ENCODE measurements around the gene NEURL1.

Gene NEURL1

GRCh38 chr10:103616705-103617601, 123.4 kb downstream of the NEURL1 start:
- Histone ChIP-seq H3K4me3 (ENCODE audit: low read length, poor library complexity, severe bottlenecking) (no peak overlapping the region), H3K9ac (ENCODE audit: low read depth, low read length, poor library complexity, severe bottlenecking) (no peak overlapping the region), H3K9me3 (ENCODE audit: insufficient read depth, low read depth, low read length) (no peaks in the 10 kb centered on the region), H2AFZ (ENCODE audit: low read length) (no peak overlapping the region), H3K36me3 (ENCODE audit: insufficient read depth, low read length) (peaks cover 7% of the 10 kb centered on the region; the same call in 1 of the 2 replicates), H3K79me2 (ENCODE audit: insufficient read depth, low read length) (no peaks in the 10 kb centered on the region), H4K20me1 (ENCODE audit: insufficient read depth, low read length, poor library complexity, severe bottlenecking) (no peaks in the 10 kb centered on the region), H3K4me1 (ENCODE audit: insufficient read depth, low read length, poor library complexity, severe bottlenecking) (no peaks in the 10 kb centered on the region), H3K27me3 (ENCODE audit: insufficient read depth, low read length, poor library complexity, severe bottlenecking) (no peaks in the 10 kb centered on the region), H3F3A (ENCODE audit: low read depth) (no peaks in the 10 kb centered on the region), H3K9me2 (replicated peaks; ENCODE audit: low read depth, low read length) (no peaks in the 10 kb centered on the region), H3K4me2 (ENCODE audit: low read depth, low read length, poor library complexity, severe bottlenecking) (no peak overlapping the region)
- TF ChIP-seq, protein P1, sequence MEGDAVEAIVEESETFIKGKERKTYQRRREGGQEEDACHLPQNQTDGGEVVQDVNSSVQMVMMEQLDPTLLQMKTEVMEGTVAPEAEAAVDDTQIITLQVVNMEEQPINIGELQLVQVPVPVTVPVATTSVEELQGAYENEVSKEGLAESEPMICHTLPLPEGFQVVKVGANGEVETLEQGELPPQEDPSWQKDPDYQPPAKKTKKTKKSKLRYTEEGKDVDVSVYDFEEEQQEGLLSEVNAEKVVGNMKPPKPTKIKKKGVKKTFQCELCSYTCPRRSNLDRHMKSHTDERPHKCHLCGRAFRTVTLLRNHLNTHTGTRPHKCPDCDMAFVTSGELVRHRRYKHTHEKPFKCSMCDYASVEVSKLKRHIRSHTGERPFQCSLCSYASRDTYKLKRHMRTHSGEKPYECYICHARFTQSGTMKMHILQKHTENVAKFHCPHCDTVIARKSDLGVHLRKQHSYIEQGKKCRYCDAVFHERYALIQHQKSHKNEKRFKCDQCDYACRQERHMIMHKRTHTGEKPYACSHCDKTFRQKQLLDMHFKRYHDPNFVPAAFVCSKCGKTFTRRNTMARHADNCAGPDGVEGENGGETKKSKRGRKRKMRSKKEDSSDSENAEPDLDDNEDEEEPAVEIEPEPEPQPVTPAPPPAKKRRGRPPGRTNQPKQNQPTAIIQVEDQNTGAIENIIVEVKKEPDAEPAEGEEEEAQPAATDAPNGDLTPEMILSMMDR (conservative IDR thresholded peaks at IDR 0.05; ENCODE audit: low read length): no peak
- TF ChIP-seq EZH2phosphoT487 (IDR thresholded peaks at IDR 0.05; ENCODE audit: borderline replicate concordance): no peak

DNA sequence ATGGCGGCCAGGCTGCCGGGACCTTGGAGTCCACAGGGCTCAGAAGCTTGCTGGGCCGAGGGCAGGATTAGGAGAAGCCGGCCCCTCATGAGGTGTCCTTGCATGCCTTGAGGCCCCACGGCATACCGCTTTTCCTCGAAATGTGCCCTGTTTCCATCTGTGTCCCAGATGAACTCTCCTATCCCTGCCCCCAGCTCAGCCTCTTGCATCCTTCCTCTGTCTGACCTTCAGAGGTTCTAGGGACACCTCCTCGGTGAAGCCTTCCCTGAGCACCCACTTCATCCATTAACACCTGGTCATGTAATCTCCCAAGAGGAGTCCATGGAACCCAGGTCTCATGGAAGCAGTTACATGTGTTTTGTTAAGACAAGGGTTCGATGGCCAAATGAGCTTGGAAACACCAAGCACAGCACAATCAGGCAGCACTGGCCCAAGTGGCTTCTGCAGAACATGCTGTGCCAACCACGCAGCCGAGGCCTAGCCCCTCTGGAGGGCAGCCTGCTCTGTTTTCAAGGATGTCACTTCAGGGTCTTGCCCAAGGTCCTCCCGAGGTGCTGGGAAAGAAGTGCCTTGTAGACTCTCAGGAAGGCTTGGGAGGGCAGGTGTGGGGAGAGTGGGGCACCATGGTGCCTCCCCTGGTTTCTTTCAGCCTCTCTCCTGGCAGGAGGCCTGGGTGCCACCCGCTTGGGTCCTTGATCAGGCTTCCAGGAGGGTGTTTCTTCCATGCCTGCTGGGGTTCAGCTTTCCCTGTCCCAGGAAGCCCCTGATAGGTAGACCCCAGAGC, 124.3 kb downstream of the NEURL1 start:
- Histone ChIP-seq H4K20me1 (ENCODE audit: insufficient read depth, low read length, poor library complexity, severe bottlenecking) (no peaks in the 10 kb centered on the region), H3K36me3 (ENCODE audit: insufficient read depth, low read length) (peaks cover 7% of the 10 kb centered on the region; the same call in 1 of the 2 replicates), H3K9ac (ENCODE audit: low read depth, low read length, poor library complexity, severe bottlenecking) (no peak overlapping the region), H3F3A (ENCODE audit: low read depth) (no peaks in the 10 kb centered on the region), H3K4me3 (ENCODE audit: low read length, poor library complexity, severe bottlenecking) (no peak overlapping the region), H3K4me1 (ENCODE audit: insufficient read depth, low read length, poor library complexity, severe bottlenecking) (no peaks in the 10 kb centered on the region), H3K9me2 (replicated peaks; ENCODE audit: low read depth, low read length) (no peaks in the 10 kb centered on the region), H3K4me2 (ENCODE audit: low read depth, low read length, poor library complexity, severe bottlenecking) (no peak overlapping the region), H2AFZ (ENCODE audit: low read length) (no peak overlapping the region), H3K27me3 (ENCODE audit: insufficient read depth, low read length, poor library complexity, severe bottlenecking) (no peaks in the 10 kb centered on the region), H3K79me2 (ENCODE audit: insufficient read depth, low read length) (no peaks in the 10 kb centered on the region), H3K9me3 (ENCODE audit: insufficient read depth, low read depth, low read length) (no peaks in the 10 kb centered on the region)
- TF ChIP-seq EZH2phosphoT487 (IDR thresholded peaks at IDR 0.05; ENCODE audit: borderline replicate concordance): no peak
- TF ChIP-seq, protein P1 (conservative IDR thresholded peaks at IDR 0.05; ENCODE audit: low read length): no peak

GRCh38 chr10:103618575-103619423, 125.3 kb downstream of the NEURL1 start:
- Histone ChIP-seq H3K79me2 (ENCODE audit: insufficient read depth, low read length) (no peaks in the 10 kb centered on the region), H3K9me2 (replicated peaks; ENCODE audit: low read depth, low read length) (no peaks in the 10 kb centered on the region), H3K4me2 (ENCODE audit: low read depth, low read length, poor library complexity, severe bottlenecking) (no peak overlapping the region), H3K36me3 (ENCODE audit: insufficient read depth, low read length) (peaks cover 7% of the 10 kb centered on the region; the same call in 1 of the 2 replicates), H2AFZ (ENCODE audit: low read length) (no peak overlapping the region), H3K27me3 (ENCODE audit: insufficient read depth, low read length, poor library complexity, severe bottlenecking) (no peaks in the 10 kb centered on the region), H3K4me3 (ENCODE audit: low read length, poor library complexity, severe bottlenecking) (no peak overlapping the region), H3K9ac (ENCODE audit: low read depth, low read length, poor library complexity, severe bottlenecking) (no peak overlapping the region), H3F3A (ENCODE audit: low read depth) (no peaks in the 10 kb centered on the region), H3K9me3 (ENCODE audit: insufficient read depth, low read depth, low read length) (no peaks in the 10 kb centered on the region), H3K4me1 (ENCODE audit: insufficient read depth, low read length, poor library complexity, severe bottlenecking) (no peaks in the 10 kb centered on the region), H4K20me1 (ENCODE audit: insufficient read depth, low read length, poor library complexity, severe bottlenecking) (no peaks in the 10 kb centered on the region)
- TF ChIP-seq, protein P1 (conservative IDR thresholded peaks at IDR 0.05; ENCODE audit: low read length): no peak
- no peak for TF ChIP-seq EZH2phosphoT487 (IDR thresholded peaks at IDR 0.05; ENCODE audit: borderline replicate concordance)
